GM12878 (cell line): ENCODE data around the gene SMARCC1. TPM values are rescaled to one million over a fixed set of nuclear protein-coding genes. Genes with fewer than 3 reads are reported as not detected.
"Not testable (repeated sequence)": the region's sequence is repeated elsewhere in the genome, so short reads cannot be mapped to it uniquely, and the experiment has no call there.

Source experiments
- ATAC-seq: fragments of 200-7000 bp; cut with Tn5 transposase; 3 replicates; pipeline ENCODE4 v1.9.1; 2020; ENCODE audit warnings: mild to moderate bottlenecking, moderate library complexity
- BruUV-seq: library from RNA; stranded (reverse); fragments of 400-500 nt; replicated peaks from 2 replicates; lab custom pipeline; 2021; lab: Mats Ljungman, UMichigan
- CTCF ChIA-PET: fragments of 300-600 bp; sonication (Branson Sonifier 250); formaldehyde crosslinking; extraction: SDS; loops from one replicate; lab custom pipeline; 2021; ENCODE audit warnings: inconsistent platforms; lab: Yijun Ruan, JAX
- POLR2A ChIA-PET: fragments of 350-600 bp; formaldehyde crosslinking; extraction: SDS; loops from one replicate; lab custom pipeline; 2021; ENCODE audit warnings: inconsistent platforms; lab: Charles Lee
- RAD21 ChIA-PET: fragments of 300-600 bp; sonication (Branson Sonifier 250); formaldehyde crosslinking; loops from one replicate; lab custom pipeline; 2023; ENCODE audit warnings: antibody characterized with exemption; ENCODE audit not compliant: unreplicated experiment; lab: Charles Lee
- SMC1A ChIA-PET: fragments of 300-600 bp; sonication (Branson Sonifier 250); formaldehyde crosslinking; loops from one replicate; lab custom pipeline; 2023; ENCODE audit not compliant: unreplicated experiment, uncharacterized antibody; lab: Charles Lee
- DNase-seq: peaks from one replicate; pipeline ENCODE4 v3.0.0-alpha.2; 2011; ENCODE audit warnings: low read depth, low spot score
- FAIRE-seq: peaks from 3 replicates; lab custom pipeline; 2011; peaks lifted over from hg19 to GRCh38; lab: Jason Lieb, UNC
- H2AFZ ChIP-seq: 2 replicates; pipeline ENCODE4 v1.6.0; 2011; ENCODE audit warnings: low read depth, low read length, control low read depth; ENCODE audit not compliant: control insufficient read depth
- H3K27ac ChIP-seq: 2 replicates; pipeline ENCODE4 v1.5.1; 2011; ENCODE audit warnings: control low read depth; ENCODE audit not compliant: control insufficient read depth, insufficient read depth
- H3K27me3 ChIP-seq, 2 experiments: replicated peaks in 1 of 2; 2 replicates each; pipeline versions ENCODE4 v1.6.0 to v1.6.1; 2011; ENCODE audit warnings: low read length in 1 of 2; ENCODE audit not compliant: control insufficient read depth in 2 of 2, insufficient read depth in 2 of 2
- H3K36me3 ChIP-seq, 2 experiments: 2 replicates each; pipeline ENCODE4 v1.5.1; 2011; ENCODE audit warnings: low read length in 1 of 2; ENCODE audit not compliant: control insufficient read depth in 2 of 2, insufficient read depth in 2 of 2
- H3K4me1 ChIP-seq: 2 replicates; pipeline ENCODE4 v1.6.1; 2011; ENCODE audit warnings: mild to moderate bottlenecking, low read length, moderate library complexity, mixed read lengths; ENCODE audit not compliant: control insufficient read depth, insufficient read depth
- H3K4me2 ChIP-seq: 2 replicates; pipeline ENCODE4 v1.6.0; 2011; ENCODE audit warnings: control low read depth; ENCODE audit not compliant: control insufficient read depth, insufficient read depth
- H3K4me3 ChIP-seq: fragments of 200-600 bp; sonication (generic); 2 replicates; pipeline ENCODE4 v1.5.1; 2016
- H3K79me2 ChIP-seq: 2 replicates; pipeline ENCODE4 v1.6.0; 2011; ENCODE audit warnings: low read length; ENCODE audit not compliant: control insufficient read depth, insufficient read depth
- H3K9ac ChIP-seq: 2 replicates; pipeline ENCODE4 v1.8.0; 2011; ENCODE audit warnings: low read length, control low read depth, mixed read lengths; ENCODE audit not compliant: control insufficient read depth, insufficient read depth
- H3K9me3 ChIP-seq: replicated peaks from 3 replicates; pipeline ENCODE4 v1.5.1; 2011; ENCODE audit warnings: mild to moderate bottlenecking, low read length; ENCODE audit not compliant: control insufficient read depth, insufficient read depth
- H4K20me1 ChIP-seq: 2 replicates; pipeline ENCODE4 v1.6.0; 2011; ENCODE audit not compliant: control insufficient read depth, insufficient read depth
- BRCA1 ChIP-seq: IDR thresholded peaks from 2 replicates; pipeline ENCODE4 v1.6.1; 2011; ENCODE audit warnings: low read depth, low read length, improper control_type of control experiment
- CREM ChIP-seq: IDR thresholded peaks from 2 replicates; pipeline ENCODE4 v1.6.1; 2014; ENCODE audit warnings: antibody characterized with exemption, low read depth
- EGR1 ChIP-seq, 2 experiments: IDR thresholded peaks; 1 replicate in 1 of 2; 2 replicates in 1 of 2; pipeline ENCODE4 v1.6.1; 2011 to 2012; ENCODE audit warnings: low read depth in 2 of 2, low read length in 2 of 2, borderline replicate concordance in 1 of 2, mild to moderate bottlenecking in 1 of 2, moderate library complexity in 1 of 2
- ESRRA ChIP-seq: IDR thresholded peaks from 2 replicates; pipeline ENCODE4 v1.6.1; 2012; ENCODE audit warnings: mild to moderate bottlenecking, low read length, improper control_type of control experiment
- ETV6 ChIP-seq, 2 experiments: fragments of 450-650 bp in 1 of 2; IDR thresholded peaks in 1 of 2; conservative IDR thresholded peaks in 1 of 2; 2 replicates each; pipeline ENCODE4 v1.6.1; 2014; ENCODE audit warnings: antibody characterized with exemption in 1 of 2, borderline replicate concordance in 1 of 2, low read depth in 1 of 2, mild to moderate bottlenecking in 1 of 2, moderate library complexity in 1 of 2
- FOXK2 ChIP-seq: fragments of 450-650 bp; IDR thresholded peaks from 2 replicates; pipeline ENCODE4 v1.6.1; 2017; ENCODE audit warnings: mild to moderate bottlenecking, moderate library complexity
- FOXM1 ChIP-seq: IDR thresholded peaks from 2 replicates; pipeline ENCODE4 v1.6.1; 2012; ENCODE audit warnings: low read depth, mild to moderate bottlenecking, inconsistent platforms, low read length, moderate library complexity
- GABPA ChIP-seq: IDR thresholded peaks from 2 replicates; pipeline ENCODE4 v1.6.1; 2014; ENCODE audit warnings: antibody characterized with exemption, low read depth, mild to moderate bottlenecking, inconsistent platforms
- HDAC2 ChIP-seq: fragments of 200-600 bp; sonication (generic); IDR thresholded peaks from 2 replicates; pipeline ENCODE4 v1.6.1; 2017
- MTA2 ChIP-seq: fragments of 450-650 bp; IDR thresholded peaks from 2 replicates; pipeline ENCODE4 v1.6.1; 2016; ENCODE audit warnings: low read depth, mild to moderate bottlenecking, moderate library complexity
- MYB ChIP-seq: fragments of 150-350 bp; IDR thresholded peaks from 2 replicates; pipeline ENCODE4 v1.6.1; 2014; ENCODE audit warnings: mild to moderate bottlenecking, low read depth, low read length, borderline replicate concordance
- RAD21 ChIP-seq: IDR thresholded peaks from 2 replicates; pipeline ENCODE4 v1.6.1; 2011; ENCODE audit warnings: mild to moderate bottlenecking, low read depth, low read length, moderate library complexity; ENCODE audit not compliant: insufficient read depth
- SMAD1 ChIP-seq: fragments of 450-650 bp; IDR thresholded peaks from 2 replicates; pipeline ENCODE4 v1.6.1; 2018; ENCODE audit warnings: mild to moderate bottlenecking, low read depth; ENCODE audit not compliant: partially characterized antibody
- YBX1 ChIP-seq: fragments of 450-650 bp; IDR thresholded peaks from 2 replicates; pipeline ENCODE4 v1.6.1; 2016; ENCODE audit warnings: antibody characterized with exemption
- YY1 ChIP-seq: IDR thresholded peaks from 2 replicates; pipeline ENCODE4 v1.6.1; 2011; ENCODE audit warnings: low read depth, mild to moderate bottlenecking, low read length
- ZNF207 ChIP-seq: fragments of 450-650 bp; IDR thresholded peaks from 2 replicates; pipeline ENCODE4 v1.6.1; 2014; ENCODE audit warnings: antibody characterized with exemption, mild to moderate bottlenecking, borderline replicate concordance
- WGBS: methylation state at CpG from one replicate; pipeline ENCODE4 v1.1.6; 2016; ENCODE audit warnings: low lambda C conversion rate; ENCODE audit not compliant: insufficient replicate concordance, insufficient coverage; ENCODE audit errors: missing lambda C conversion rate; 5-methylcytosine and 5-hydroxymethylcytosine counted together
- in situ Hi-C: fragments of 300-500 bp; cut with MboI; formaldehyde crosslinking; loops from 9 replicates; pipeline ENCODE4 v1.14.3; 2018; ENCODE audit warnings: mixed read lengths
- intact Hi-C: fragments of 100-400 bp; cut with micrococcal nuclease; formaldehyde crosslinking; loops from one replicate; pipeline ENCODE4 v1.14.2; 2022; ENCODE audit not compliant: unreplicated experiment
- polyA plus RNA-seq, 11 experiments: library from polyadenylated mRNA; depleted of rRNA in 4 of 11; unstranded in 6 of 11; stranded (reverse) in 5 of 11; fragments of >200 nt; fragmentation: Nextera tagmentation in 4 of 11; fragmentation: Illumina TruSeq in 1 of 11; extraction: Ambion mirVana in 4 of 11; extraction: Trizol in 1 of 11; gene quantifications; 1 replicate in 1 of 11; 2 replicates in 10 of 11; pipeline versions ENCODE4 v1.2.1 to v1.2.3, GENCODE V29; 2011 to 2016; ENCODE audit warnings: inconsistent platforms in 2 of 11, missing spikeins in 2 of 11, low read depth in 1 of 11
- total RNA-seq, 4 experiments: library from RNA; depleted of rRNA in 3 of 4; stranded (reverse); fragments of >200 nt in 3 of 4; fragmentation: Illumina TruSeq in 1 of 4; extraction: Trizol in 1 of 4; gene quantifications; 2 replicates each; pipeline versions ENCODE4 v1.2.1 to v1.2.3, GENCODE V29; 2013 to 2021
- TF ChIP-seq, protein P1 (sequence below): fragments of 450-650 bp; IDR thresholded peaks from 2 replicates; pipeline ENCODE4 v1.6.1; 2014; ENCODE audit warnings: mild to moderate bottlenecking

Gene SMARCC1
- total and polyA plus RNA-seq, 10 of the 15 experiments (the other 5 are each of a cell fraction or from before 2014, with no cell fraction given): 26.6 to 147 (median 57.1) TPM

- CTCF ChIA-PET: interaction anchor here (0.7 to 2.1 kb wide), 3 partner anchors 10 to 74 kb away, joined by 3 to 8 read pairs (median 3); no protein-coding TSS in a partner anchor
- Histone ChIP-seq H3K4me2 (no peak overlapping the region), H2AFZ (no peak overlapping the region), H3K27ac (no peak overlapping the region), H3K4me1 (no peaks in the 10 kb centered on the region), H3K9me3 (no peaks in the 10 kb centered on the region), H3K36me3 (peaks cover 4 to 37% of the 10 kb centered on the region in 2 experiments; a peak in 3 of 4 replicates), H3K27me3 (no peaks in the 10 kb centered on the region), H3K4me3 (no peak overlapping the region), H3K79me2 (no peaks in the 10 kb centered on the region; the same call in 1 of the 2 replicates), H4K20me1 (no peaks in the 10 kb centered on the region), H3K9ac (no peak overlapping the region)
- SMC1A ChIA-PET: interaction anchor here (0.9 to 1.2 kb wide), 2 partner anchors 17 to 39 kb away, joined by 3 to 4 read pairs; no protein-coding TSS in a partner anchor
- BruUV-seq: TSS peak; percentile 33
- no peak for FAIRE-seq
- intact Hi-C loops (no loop called here), in situ Hi-C loops (no loop called here)
- RAD21 ChIA-PET: no interaction called here
- POLR2A ChIA-PET: interaction anchor here (0.6 kb wide), 1 partner anchor 304 kb away, joined by 3 read pairs; no protein-coding TSS in a partner anchor
- no peak for ATAC-seq
- TF ChIP-seq MTA2 (no peak), FOXK2 (no peak), ZNF207 (no peak), FOXM1 (no peak), MYB (no peak), EGR1 (IDR thresholded peaks at IDR 0.05; ENCODE audit: borderline replicate concordance in 1 of 2, low read depth in 2 of 2, low read length in 2 of 2) (no peak), ETV6 (conservative IDR thresholded peaks at IDR 0.05 in 1 of 2, IDR thresholded peaks at IDR 0.05 in 1 of 2; ENCODE audit: borderline replicate concordance in 1 of 2, low read depth in 1 of 2) (no peak), SMAD1 (no peak), ESRRA (no peak), HDAC2 (no peak), RAD21 (no peak), YY1 (no peak), GABPA (no peak), CREM (no peak), YBX1 (no peak), BRCA1 (no peak)
- TF ChIP-seq, protein P1, sequence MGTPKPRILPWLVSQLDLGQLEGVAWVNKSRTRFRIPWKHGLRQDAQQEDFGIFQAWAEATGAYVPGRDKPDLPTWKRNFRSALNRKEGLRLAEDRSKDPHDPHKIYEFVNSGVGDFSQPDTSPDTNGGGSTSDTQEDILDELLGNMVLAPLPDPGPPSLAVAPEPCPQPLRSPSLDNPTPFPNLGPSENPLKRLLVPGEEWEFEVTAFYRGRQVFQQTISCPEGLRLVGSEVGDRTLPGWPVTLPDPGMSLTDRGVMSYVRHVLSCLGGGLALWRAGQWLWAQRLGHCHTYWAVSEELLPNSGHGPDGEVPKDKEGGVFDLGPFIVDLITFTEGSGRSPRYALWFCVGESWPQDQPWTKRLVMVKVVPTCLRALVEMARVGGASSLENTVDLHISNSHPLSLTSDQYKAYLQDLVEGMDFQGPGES: no peak
- no peak for DNase-seq
- WGBS: 96% methylated on average over 2 of the region's 2 CpGs
These were observed 58.8 kb downstream of the SMARCC1 start for GRCh38 chr3:47722859-47723258.

GRCh38 chr3:47717448-47717847 is 64.2 kb downstream of the SMARCC1 start:
- H2AFZ ChIP-seq, H3K9me3 ChIP-seq, H3K9ac ChIP-seq, H3K4me3 ChIP-seq, RAD21 ChIA-PET, POLR2A ChIA-PET, BruUV-seq, H4K20me1 ChIP-seq, FAIRE-seq, H3K4me1 ChIP-seq, H3K27ac ChIP-seq, CTCF ChIA-PET, H3K4me2 ChIP-seq, H3K79me2 ChIP-seq, DNase-seq, in situ Hi-C loops, H3K27me3 ChIP-seq, ATAC-seq, intact Hi-C loops: not testable (repeated sequence)
- SMC1A ChIA-PET: interaction anchor here (1.6 kb wide), 1 partner anchor 69 kb away, joined by 4 read pairs; no protein-coding TSS in a partner anchor
- WGBS: 95% methylated on average over 4 of the region's 4 CpGs
- peaks cover 7 to 41% of the 10 kb centered on the region in 2 experiments for H3K36me3 ChIP-seq
